ENCODE measurements around the gene ZNF195. TPM values are rescaled to one million over a fixed set of nuclear protein-coding genes. Genes with fewer than 3 reads are reported as not detected.
"Not testable (repeated sequence)": the region's sequence is repeated elsewhere in the genome, so short reads cannot be mapped to it uniquely, and the experiment has no call there.

The ZNF195 gene
- total RNA-seq, 1 experiment from 2014 or later: 29.2 TPM

DNA sequence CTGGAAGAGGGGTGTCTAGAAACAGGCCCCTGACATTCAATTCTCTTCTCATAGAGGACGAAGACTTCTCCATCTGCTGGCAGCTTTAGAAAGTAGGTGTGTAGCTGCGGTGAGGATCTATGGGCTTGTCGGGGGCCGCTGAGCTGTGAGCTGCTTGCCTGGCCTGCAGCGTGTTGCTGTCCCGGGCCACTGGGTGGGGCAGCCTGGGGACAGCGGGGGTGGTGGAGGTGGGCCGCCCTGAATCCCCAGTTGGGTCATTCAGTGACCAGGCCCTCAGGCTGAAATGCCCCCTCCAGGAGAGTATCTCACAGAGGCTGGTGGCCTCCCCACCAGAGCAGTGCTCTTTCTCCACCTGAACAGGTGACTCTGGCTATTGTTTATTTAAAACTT lies 23.9 kb upstream of the ZNF195 start:
- not testable (repeated sequence) for DNase-seq (ENCODE audit: low read depth)

DNA sequence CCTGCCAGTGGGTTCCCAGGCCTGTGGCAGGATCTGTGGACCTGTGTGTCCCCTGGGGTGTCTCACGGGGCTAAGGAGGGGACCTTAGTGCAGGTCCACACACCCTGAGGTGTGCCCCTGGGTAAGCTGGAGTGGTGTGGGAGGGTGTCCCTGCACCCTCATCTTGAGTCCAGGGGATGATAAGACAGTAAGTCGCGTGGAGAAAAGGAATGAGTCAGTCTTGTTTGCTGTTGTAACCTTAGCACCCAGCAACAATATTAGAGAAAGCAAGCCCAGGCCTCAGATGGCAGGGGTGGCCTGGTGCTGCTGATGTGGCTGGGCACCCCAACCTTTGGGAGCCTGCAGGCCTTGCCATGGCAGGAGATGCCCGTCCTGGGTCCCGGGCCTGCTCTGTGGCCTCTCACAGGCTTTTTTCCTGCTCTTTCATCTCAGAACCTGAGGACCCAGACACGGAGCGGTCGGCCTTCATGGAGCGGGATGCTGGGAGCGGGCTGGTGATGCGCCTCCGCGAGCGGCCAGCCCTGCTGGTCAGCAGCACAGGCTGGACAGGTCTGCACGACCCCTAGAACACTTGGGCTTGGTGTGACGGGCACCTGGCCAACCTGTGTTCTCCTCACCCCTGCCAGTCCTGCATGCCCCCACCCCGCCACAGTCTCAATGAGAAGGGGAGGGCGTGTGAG lies 23.4 kb upstream of the ZNF195 start:
- not testable (repeated sequence) for DNase-seq (ENCODE audit: low read depth)

DNA sequence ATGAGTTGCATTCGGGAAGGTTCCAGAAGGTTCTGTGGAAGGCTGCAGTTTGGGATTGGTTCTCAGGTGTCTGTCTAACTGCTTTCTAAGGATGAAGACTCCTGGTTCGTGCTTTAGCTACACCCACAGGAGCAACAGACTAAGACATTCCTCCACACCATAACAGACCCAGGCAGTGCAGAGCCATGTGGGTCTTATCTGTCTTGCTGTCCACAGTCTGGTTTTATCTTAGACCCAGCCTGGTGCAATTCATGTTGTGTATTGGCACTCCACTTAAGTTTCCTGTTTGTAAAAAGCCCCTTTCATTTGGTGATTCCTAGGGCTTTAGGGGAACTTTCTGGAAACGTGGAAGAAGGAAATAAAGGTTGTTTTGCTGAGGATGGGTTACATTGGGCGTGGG lies 22.1 kb upstream of the ZNF195 start:
- DNase-seq (ENCODE audit: low read depth): not testable (repeated sequence)

DNA sequence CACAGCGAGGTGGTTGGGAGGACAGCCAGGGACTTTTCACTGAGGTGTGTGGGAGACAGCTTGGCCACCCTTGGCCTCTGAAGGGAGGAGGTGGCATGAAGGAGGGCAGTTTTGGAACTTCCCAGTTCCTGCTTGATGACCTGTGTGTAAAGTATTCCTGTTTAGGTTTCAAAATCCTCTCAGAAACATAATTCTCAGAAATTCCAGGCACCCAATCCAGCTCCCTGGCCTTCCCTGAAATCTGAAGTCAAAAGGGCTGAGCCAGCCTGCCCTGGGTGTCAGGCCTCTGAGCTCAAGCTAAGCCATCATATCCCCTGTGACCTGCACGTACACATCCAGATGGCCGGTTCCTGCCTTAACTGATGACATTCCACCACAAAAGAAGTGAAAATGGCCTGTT lies 19.6 kb upstream of the ZNF195 start:
- not testable (repeated sequence) for DNase-seq (ENCODE audit: low read depth)

DNA sequence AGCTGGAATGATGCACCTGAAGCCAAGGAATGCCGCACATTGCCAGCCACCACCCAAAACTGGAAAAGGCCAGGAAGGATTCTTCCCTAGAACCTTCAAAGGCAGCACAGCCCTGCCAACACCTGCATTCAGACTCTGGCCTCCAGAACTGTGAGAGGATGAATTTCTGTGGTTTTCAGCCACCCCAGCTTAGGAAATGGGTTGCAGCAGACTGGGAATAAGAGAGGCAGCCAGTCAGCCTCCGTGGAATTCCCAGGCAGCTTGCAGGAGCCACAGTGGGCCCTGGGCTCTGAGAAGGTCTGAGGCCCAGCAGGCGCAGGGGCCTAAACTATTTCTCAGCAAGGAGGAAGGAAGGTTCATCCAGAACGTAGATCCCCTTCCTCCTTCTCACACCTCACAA lies 19.2 kb upstream of the ZNF195 start:
- DNase-seq (ENCODE audit: low read depth): not testable (repeated sequence)

DNA sequence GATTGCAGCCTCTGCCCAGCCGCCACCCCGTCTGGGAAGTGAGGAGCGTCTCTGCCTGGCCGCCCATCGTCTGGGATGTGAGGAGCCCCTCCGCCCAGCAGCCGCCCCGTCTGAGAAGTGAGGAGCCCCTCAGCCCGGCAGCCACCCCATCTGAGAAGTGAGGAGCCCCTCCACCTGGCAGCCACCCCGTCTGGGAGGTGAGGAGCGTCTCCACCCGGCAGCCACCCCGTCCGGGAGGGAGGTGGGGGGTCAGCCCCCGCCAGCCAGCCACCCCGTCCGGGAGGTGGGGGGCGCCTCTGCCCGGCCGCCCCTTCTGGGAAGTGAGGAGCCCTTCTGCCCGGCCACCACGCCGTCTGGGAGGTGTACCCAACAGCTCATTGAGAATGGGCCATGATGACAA lies 18.3 kb upstream of the ZNF195 start:
- not testable (repeated sequence) for DNase-seq (ENCODE audit: low read depth)

- DNase-seq (ENCODE audit: low read depth): not testable (repeated sequence)
Observed at GRCh38 chr11:3395468-3395867, 16.5 kb upstream of the ZNF195 start.

DNA sequence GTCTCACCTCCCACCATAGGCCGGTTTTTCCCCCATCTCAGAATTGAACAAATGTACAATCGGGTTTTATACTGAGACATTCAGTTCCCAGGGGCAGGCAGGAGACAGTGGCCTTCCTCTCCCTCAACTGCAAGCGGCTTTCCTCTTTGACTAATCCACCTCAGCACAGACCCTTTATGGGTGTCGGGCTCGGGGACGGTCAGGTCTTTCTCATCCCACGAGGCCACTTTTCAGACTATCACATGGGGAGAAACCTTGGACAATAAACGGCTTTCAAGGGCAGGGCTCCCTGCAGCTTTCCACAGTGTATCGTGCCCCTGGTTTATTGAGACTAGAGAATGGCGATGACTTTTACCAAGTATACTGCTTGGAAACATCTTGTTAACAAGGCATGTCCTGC lies 16.0 kb upstream of the ZNF195 start:
- DNase-seq (ENCODE audit: low read depth): not testable (repeated sequence)

DNA sequence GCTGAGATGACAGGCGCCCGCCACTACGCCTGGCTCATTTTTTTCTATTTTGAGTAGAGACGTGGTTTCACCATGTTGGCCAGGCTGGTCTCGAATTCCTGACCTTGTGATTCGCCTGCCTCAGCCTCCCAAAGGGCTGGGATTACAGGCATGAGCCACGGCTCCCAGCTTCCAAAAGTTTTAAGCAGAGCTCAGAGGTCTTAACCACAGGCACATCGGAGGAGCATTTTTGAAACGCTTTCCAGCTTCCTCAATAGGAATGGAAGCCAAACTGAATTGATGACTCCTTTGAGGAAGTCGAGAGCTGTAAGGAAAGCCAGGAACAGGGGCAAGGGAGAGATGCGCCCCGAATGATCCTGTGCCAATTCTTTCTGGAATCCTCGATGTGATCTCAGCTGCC lies 14.5 kb upstream of the ZNF195 start:
- peak; percentile 12 for DNase-seq (ENCODE audit: low read depth)

DNA sequence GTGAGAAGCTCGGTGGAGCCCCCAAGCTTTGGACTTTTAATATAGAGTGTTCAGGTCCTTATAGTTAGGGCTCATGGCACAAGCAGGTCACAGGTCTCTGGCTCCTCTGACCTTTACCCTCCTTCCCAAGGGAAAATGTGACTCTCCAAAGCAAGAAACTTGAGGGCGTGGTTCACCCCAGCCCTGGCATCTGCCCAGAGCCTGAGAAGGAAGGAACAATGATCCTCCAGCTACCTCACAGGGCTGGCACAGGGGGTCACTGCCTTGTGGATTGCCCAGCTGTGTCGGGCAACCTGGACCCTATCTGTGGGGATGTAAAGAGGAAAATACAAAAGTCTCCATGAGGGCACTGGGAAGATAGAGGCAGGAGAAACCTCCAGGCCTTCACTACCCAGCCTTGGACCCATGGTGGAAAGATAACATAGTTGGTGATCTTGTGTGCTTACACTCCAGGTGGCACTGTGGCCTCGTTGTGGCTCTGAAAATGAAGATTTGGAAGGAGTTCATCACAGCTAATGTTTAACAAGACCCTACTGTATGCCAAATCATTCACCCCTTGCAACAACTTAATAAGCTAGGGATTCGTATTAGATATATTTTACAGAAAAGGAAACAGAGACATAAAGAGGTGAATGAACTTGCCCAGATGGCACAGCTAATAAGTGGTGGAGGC lies 3.8 kb upstream of the ZNF195 start:
- no peak for DNase-seq (ENCODE audit: low read depth)

DNA sequence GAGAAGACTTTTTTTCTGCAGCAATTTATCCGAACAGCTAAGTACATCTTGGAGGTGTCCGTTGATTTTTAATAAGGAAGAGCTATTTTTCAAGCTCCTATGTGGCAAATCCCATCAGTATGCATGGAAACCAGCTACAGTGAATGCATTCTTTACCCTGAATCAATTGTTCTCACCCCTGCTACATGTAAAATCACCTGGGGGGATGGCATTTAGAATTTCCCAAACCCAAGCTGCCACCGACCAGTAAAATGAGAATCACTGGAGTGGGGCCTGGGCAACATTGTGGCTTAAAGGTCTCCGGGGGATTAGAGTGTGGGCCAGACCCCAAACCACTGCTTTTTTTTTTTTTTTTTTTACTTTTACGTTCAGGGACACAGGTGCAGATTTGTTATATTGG lies 2.8 kb upstream of the ZNF195 start:
- DNase-seq (ENCODE audit: low read depth): no peak

- no peak for DNase-seq (ENCODE audit: low read depth)
Observed at GRCh38 chr11:3380706-3381545, 2.0 kb upstream of the ZNF195 start.

DNA sequence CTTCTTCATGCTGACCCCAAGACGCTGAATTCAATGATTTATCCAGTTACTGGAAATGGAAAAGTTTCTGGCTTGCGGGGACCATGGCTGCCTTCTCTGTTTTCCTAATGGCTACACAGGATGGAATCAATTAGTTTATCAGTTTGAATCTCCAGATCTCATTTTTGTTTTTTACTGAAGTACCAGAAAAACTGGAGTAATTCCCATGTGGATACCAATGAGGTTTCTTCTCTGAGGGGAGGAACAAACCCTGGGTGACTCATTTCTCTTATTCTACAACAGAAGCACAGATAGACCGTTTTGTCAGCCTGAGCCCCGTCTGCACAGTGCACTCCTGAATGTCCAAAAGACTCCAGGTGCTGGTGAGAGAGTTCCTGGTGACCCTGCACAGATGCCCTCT lies 3.4 kb downstream of the ZNF195 start:
- DNase-seq (ENCODE audit: low read depth): peak; percentile 49

GRCh38 chr11:3370311-3370870 lies 8.6 kb downstream of the ZNF195 start:
- no peak for DNase-seq (ENCODE audit: low read depth)

DNA sequence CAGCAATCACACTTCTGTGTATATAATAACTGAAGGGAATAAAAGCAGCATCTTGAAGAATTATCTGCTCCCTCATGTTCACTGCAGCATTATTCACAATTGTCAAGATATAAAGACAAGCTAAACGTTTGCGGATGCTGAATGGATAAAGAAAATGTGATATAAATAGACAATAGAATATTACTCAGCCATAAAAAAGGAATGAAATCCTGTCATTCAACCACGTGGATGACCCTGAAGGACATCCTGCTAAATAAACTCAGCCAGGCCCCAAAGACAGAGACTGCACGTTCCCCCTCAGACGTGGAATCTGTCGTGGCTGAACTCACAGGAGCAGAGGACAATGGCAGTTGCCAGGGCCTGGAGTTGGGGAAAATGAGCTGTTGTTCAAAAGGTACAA lies 9.6 kb downstream of the ZNF195 start:
- no peak for DNase-seq (ENCODE audit: low read depth)

- DNase-seq (ENCODE audit: low read depth): no peak
Observed at GRCh38 chr11:3368199-3368598, 10.7 kb downstream of the ZNF195 start.

- no peak for DNase-seq (ENCODE audit: low read depth)
Observed at GRCh38 chr11:3367221-3367620, 11.7 kb downstream of the ZNF195 start.

DNA sequence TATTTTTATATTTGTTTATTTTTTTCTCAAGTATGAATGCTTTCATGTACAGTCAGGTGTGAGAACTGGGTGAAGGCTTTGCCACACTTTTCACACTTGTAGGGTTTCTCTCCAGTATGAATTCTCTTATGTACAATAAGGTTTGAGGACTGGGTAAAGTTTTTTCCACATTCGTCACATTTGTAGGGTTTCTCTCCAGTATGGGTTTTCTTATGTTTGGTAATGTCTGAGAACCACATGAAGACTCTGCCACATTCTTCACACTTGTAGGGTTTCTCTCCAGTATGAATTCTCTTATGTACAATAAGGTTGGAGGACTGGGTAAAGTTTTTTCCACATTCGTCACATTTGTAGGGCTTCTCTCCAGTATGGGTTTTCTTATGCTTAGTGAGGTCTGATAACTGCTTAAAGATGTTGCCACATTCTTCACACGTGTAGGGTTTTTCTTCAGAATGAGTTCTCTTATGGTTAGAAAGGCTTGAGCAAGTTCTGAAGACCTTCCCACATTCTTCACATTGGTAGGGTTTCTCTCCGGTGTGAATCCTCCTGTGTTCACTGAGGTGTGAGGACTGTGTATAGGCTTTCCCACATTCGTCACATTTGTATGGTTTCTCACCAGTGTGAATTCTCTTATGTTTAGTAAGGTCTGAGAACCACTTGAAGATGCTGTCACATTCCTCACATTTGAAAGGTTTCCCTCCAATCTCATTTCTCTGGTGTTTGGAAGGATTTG lies 19.7 kb downstream of the ZNF195 start:
- DNase-seq (ENCODE audit: low read depth): peak; percentile 9

DNA sequence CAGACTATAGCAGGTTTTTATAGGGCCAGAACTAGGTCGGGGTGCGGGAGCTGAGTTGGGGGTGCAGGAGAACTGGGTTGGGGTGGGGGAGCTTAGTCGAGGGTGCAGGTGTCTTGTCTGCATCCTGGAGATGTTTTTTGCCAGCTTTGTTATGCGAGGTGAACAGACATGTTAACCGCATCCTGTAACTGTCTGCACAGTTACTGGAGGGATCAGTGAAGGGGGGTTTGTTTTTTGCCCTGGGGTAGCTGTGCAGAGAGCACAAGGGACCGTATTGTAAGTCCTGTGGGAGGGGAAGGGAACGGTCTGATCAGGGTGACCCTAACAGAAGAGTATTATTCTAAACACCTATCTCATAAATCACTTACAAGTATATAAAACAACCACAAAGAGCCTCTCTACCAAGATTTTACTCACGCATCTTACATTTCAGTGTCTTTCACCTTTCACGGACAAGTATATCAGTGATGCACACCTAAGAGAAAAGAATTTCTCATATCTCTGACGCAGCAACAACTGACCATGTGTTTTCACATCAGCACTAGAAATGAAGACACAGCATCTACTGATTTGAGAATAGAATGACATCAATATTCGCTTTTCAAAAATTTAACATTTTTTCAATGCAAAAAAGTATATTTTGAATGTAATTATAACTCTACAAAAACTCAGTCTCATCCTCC lies 20.8 kb downstream of the ZNF195 start:
- DNase-seq (ENCODE audit: low read depth): no peak

- DNase-seq (ENCODE audit: low read depth): no peak
Observed at GRCh38 chr11:3357302-3357701, 21.6 kb downstream of the ZNF195 start.

DNA sequence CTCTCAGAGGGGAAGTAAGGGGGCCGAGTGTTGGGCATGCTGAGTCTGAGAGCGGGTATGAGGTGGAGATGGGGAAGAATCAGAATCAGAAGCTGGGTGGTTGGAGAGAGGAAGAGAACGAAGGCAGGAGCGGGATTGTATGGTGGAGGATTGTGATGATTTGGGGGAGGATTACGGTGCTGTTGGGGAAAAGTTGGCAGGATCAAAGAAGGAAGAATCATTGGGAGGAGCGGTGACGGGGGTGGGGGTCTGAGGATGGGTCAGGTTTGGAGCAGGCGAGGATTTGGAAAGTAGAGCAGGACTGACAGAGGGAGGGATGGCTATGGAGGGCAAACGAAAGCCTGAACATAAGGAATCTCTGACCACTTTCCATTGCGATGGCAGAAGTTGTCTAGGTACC lies 22.1 kb downstream of the ZNF195 start:
- DNase-seq (ENCODE audit: low read depth): no peak
